HG02970 (cell line): Measurements from ENCODE around the gene CEND1.
A peak's percentile ranks its signal among the peaks of the same experiment; 100 is the strongest.
"Not testable (repeated sequence)": the region's sequence is repeated elsewhere in the genome, so short reads cannot be mapped to it uniquely, and the experiment has no call there.

Experiments
- ATAC-seq: cut with Tn5 transposase; IDR thresholded peaks from one replicate; pipeline ENCODE4 v1.9.1; 2021; ENCODE audit warnings: mild to moderate bottlenecking, moderate library complexity, moderate number of reproducible peaks; ENCODE audit not compliant: unreplicated experiment, low FRiP score

CEND1 gene

DNA sequence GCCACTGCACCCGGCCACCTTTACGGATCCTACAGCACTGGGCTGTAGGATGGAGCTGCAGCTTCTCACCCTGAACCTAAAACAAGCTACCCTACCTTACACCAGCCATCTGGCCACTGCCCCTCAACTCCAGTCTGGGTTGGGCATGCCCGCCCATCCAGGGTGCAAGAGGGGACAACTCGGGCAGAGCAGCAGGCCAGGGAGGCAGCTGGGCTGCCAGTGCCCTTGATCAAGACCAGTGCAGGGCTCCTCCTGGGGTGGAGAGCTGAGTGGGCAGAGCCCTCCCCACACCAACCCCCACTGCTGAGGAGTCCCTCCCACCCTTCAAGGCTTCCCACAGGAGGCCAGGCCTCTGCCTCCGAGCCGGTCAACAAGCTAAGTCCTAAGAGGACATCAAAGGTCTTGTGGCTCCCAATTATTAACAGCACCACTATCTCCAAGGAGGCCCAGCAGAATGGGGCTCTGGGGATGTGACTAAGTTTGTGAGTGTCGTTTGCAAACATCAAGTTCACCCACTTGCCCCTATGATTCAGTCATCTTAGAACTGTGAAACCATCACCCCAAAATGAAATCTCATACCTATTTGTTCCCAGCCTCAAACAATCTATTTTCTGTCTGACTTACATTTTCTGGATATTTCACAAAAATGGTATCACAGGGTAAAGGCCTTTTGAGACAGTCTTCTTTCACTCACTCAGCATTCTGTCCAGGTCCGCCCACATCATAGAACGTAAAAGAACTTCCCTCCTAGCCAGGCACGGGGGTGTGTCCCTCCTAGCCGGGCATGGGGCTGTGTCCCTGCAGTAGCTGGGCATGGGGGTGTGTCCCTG, 23.6 kb downstream of the CEND1 start:
- ATAC-seq: no peak

DNA sequence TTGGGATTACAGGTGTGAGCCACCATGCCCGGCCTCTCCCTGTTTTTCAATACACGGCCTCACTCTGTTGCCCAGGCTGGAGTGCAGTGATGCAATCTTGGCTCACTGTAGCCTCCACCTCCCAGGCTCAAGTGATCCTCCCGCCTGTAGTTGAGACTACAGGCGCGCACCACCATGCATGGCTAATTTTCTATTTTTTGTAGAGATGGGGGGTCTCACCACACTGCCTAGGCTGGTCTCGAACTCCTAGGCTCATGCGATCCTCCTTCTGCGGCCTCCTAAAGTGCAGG, 24.1 kb downstream of the CEND1 start:
- no peak for ATAC-seq

DNA sequence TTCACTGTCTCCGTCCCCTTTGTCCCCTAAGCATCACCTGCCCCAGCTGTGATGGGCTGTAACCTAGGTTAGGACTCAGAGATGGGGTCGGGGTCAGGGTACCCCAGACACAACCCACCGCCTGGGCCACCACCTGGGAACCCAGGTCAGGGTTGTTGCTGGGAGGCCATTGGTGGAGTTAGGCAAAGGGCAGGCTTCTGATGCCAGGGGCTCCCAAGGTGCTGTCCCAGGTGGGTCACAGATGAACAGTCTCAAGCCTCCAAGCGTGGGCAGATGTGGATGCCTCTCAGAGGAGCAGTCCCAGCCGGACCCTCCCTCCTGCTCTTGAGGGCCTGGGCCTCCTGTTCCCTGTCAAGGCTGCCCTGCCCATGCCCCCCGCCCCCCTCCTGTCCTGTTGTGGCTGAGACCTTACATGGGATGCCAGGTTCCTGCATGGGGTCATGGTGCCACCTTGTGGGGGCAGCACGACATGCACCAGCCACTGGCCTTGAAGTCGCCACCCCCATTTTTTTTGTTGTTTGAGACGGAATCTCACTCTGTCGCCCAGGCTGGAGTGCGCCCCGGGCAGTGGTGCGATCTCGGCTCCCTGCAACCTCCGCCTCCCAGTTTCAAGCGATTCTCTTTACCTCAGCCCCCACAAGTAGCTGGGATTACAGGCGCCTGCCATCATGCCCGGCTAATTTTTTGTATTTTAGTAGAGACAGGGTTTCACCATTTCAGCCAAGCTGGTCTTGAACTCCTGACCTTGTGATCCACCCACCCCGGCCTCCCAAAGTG, 24.7 kb downstream of the CEND1 start:
- no peak for ATAC-seq

DNA sequence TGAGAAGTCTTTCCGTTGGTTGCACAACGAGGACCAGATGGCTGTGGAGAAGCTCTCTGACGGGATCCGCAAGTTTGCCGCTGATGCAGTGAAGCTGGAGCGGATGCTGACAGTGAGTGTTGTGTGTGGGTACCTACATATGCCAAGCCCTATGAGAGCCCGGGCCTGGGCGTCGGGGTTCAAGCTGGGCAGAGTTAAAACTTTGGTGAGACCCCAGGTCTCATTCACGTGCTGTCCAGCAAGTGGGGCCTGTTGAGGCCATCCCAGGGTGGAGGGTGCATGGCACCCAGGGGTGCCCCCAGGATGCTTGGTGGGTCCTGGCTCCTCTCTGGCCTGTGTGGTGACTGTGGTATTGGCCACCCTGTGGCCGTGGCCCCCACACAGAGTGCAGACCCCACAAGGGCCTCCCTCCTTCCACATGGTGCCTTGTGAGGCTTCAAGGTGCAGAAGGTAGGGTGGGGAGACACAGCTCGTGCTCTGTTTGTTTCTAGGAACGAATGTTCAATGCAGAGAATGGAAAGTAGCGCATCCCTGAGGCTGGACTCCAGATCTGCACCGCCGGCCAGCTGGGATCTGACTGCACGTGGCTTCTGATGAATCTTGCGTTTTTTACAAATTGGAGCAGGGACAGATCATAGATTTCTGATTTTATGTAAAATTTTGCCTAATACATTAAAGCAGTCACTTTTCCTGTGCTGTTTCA, 25.4 kb downstream of the CEND1 start:
- ATAC-seq: no peak

DNA sequence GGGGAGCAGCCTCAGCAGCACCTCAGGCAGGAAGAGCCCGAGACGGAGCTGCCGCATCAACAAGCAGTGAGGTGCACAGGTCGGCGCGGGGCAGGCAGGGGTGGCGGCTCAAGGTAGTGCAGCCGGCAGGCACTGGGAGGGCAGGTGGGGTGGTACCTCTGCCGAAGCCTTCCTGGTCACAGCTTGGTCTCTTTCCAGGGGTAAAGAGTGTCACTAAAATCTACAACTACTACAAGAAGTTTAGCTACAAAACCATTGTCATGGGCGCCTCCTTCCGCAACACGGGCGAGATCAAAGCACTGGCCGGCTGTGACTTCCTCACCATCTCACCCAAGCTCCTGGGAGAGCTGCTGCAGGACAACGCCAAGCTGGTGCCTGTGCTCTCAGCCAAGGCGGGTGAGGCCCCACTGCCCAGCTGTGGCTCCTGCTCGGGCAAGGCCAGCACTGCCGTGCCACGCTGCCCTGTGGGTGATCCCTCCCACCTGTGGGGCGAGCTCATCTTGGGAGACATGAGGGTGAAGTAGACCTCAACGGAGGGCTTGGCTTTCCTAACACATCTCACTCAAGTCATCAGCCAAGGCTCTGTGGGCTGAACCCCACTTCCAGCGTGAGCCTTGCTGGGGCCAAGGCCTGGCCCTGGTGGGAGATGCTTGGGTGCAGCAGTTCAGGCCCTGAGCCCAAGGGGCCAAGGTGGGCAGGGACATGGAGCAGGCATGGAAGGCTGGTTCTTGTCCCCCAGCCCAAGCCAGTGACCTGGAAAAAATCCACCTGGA, 26.2 kb downstream of the CEND1 start:
- no peak for ATAC-seq

DNA sequence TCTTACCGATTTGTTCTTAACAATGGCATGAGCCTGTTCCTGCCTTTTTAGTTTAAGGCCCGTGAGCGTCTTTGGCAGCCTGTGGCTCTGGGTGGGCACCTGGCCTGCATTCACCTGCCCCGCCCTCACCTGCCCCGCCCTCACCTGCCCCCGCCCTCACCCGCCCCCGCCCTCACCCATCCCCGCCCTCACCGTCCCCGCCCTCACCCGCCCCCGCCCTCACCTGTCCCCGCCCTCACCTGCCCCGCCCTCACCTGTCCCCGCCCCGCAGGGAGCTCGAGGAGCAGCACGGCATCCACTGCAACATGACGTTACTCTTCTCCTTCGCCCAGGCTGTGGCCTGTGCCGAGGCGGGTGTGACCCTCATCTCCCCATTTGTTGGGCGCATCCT, 26.8 kb downstream of the CEND1 start:
- ATAC-seq: no peak

DNA sequence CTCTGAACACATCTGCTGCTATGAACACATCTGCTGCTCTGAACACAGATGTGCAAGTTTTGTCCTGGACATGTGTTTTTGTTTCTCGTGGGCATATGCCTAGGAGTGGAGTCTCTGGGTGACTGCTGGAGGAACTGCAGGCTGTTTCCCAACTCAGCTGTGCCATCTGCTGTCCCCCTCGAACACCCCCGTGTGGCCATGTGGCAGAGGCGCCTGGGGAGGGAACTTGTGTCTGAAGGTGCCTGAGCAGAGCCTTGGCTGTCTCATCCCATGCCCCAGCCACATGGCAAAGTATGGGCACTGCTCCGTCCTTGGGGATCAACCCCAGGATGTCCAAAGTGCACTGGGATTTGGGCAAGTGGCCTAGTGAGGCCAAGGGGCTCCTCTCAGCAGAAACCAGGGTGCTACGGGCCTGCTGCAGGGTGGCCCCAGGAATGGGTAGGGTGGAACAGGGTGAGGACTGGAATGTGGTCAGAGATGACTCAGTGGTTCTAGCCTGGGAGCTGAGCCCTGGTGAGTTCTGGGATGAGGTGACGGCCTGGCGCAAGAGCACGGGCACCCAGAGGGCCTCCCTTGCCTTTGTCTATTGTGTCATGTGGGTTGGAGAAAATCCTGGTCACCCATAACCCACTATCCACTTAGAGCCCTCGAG, 27.3 kb downstream of the CEND1 start:
- no peak for ATAC-seq

DNA sequence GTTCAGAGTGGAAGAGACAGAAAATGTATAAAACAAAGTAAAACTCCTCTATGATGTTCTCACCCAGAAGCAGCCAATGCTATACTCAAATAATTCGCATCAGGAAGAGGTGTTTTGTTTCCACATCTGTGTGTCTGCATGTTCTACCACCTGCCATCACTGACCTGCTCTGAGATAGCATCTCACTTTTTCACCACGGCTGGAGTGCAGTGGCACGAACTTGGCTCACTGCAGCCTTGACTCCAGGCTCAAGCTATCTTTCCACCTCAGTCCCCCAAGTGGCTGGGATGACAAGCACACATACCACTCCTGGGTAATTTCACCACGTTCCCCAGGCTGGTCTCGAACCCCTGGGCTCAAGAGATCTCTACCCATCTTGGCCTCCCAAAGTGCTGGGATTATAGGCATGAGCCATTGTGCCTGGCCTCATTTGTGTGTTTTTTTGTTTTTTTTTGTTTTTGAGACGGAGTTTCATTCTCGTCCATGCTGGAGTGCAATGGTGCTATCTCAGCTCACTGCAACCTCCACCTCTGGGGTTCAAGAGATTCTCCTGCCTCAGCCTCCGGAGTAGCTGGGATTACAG, 28.3 kb downstream of the CEND1 start:
- no peak for ATAC-seq

DNA sequence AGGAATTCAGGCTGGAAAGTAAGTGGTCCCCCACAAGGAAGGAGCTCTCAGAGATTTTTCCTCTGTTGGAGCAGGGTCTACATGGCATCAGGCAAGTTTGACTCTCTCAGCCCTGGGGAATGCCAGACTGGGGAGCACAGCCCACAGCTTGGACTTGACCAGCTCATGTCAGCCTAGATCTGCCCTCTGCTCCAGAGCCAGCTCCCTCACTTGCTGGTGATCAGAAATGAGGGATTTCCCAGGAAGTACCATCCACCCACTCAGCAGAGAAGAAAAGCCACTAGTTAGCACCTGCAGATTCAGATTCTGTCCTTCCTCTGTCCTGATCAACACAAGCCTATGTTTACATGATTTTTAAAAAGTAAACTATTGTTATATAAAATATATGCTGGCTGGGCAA, 29.7 kb downstream of the CEND1 start:
- ATAC-seq: no peak

DNA sequence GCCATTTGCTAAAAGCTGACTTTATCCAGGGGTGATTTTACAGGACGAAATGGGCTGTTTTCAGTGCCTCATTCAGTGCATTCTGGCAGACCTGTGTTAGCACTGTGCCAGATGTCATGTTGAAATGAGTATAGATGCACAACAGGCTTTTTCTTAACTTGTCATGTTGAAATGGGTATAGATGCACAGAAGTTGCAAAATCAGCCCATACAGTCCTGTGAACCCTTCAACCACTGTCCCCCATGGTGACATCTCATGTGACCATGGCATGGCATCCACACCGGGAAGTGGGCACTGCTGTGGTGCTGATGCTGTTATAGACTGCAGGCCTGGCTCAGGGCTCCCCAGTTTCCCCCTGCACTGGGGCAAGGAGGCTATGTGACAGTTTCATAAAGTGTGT, 40.2 kb downstream of the CEND1 start:
- no peak for ATAC-seq

DNA sequence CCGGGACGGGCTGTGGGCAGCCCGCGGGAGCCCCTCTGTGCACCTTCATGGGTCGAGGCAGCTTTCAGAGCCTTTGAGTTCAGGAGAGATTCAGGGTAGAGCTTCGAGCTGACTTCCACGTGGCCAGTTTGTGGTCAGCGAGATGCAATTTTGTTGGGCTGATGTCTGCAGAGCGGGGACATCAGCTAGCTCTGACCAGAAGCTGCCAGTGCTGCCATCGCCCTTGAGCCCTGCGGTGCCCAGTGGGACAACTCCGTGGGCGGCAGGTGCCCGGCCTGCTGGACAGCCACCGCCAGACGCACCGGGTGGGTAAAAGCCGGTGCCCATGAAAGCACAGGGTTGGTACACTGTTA, 41.9 kb downstream of the CEND1 start:
- ATAC-seq: no peak

DNA sequence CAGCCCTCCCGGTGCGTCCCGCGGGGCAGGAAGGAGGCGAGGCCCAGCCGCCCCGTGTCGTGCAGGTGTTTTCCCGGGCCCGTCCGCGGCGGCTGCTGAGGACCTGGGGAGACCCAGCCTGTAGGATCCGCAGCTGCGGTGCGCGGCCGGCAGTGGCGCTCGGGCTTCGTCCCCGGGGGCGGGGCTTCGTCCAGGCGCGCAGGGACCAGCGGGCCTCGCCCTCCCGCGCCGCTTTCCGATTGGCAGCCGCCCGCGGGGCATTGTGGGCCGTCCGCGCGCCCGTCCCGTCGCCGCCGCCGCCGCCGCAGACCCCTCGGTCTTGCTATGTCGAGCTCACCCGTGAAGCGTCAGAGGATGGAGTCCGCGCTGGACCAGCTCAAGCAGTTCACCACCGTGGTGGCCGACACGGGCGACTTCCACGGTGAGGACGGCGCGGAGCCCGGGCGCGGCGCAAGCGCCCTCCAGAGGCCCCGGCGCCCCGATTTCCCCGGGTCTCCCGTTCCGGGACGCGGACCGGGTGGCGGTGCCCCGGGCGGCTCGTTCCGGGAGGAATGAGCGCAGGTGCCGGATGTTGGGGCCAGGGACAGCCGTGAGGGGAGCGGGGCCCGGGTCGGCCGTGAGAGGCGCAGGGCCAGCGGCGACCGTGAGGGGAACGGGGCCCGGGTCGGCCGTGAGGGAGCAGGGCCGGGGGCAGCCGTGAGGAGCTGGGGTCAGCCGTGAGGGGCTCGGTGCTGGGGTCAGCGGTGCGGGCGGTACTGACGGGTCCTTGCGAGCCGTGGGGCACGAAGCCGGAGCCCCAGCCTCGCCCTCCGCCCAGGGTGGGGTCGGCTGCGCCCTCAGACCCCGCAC, 42.5 kb downstream of the CEND1 start, which contains the start of gene TALDO1:
Gene TALDO1, plus strand, starts transcription at position 307 of the 849 bp plus-strand sequence. Its CDS starts 18 bp downstream, at position 325.
- ATAC-seq: peak; percentile 81

DNA sequence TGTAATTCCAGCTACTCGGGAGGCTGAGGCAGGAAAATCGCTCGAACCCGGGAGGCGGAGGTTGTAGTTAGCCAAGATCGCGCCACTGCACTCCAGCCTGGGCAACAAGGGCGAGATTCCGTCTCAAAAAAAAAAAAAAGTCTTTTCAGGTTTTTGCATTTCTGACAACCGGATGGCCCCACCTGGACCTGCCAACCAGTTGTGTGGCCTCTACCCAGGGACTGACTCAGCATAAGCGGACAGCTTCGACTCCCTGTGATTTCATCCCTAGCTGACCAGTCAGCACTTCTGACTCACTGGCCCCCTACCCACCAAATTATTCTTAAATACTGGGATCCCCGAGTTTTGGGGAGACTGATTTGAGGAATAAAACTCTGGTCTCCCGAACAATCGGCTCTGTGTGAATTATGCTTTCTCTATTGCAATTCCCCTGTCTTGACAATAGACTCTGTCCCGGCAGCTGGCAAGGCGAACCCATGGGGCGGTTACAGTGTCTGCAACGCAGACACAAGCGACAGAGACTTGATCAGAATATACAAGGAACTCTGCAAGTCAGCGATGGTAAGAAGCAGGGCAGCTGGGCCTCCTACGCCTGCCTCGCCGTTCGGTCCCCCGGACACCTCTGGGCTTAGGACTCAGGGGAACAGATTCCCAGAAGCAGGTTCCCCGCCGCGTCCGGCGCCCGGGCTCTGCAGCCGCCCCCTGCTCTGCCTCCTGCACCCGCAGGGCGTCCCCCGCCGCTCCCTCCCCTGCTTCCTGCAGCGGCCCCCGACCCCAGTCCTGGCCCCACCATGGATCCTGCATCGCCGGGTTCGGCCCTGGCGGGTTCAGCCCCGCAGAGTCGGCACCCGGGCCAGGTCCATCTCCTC, 43.4 kb downstream of the CEND1 start:
- no peak for ATAC-seq

DNA sequence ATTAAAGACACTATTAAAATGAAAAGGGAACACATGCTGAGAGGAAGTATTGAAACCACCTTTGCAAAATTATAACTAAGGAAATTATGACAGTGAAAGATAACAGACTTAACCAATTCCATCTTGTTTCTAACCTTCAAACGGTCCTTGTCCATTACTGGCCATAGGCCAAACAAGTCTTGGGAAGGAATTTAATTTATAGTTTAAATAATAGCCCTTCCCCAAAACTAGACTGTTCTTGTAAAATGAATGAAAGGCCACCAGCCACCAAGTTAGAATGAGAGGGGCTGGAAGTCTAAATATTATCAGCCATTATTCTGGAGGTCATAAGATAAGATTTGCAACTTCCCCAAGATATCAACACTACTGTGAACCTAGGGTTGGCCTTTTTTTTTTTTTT, 44.5 kb downstream of the CEND1 start:
- no peak for ATAC-seq

DNA sequence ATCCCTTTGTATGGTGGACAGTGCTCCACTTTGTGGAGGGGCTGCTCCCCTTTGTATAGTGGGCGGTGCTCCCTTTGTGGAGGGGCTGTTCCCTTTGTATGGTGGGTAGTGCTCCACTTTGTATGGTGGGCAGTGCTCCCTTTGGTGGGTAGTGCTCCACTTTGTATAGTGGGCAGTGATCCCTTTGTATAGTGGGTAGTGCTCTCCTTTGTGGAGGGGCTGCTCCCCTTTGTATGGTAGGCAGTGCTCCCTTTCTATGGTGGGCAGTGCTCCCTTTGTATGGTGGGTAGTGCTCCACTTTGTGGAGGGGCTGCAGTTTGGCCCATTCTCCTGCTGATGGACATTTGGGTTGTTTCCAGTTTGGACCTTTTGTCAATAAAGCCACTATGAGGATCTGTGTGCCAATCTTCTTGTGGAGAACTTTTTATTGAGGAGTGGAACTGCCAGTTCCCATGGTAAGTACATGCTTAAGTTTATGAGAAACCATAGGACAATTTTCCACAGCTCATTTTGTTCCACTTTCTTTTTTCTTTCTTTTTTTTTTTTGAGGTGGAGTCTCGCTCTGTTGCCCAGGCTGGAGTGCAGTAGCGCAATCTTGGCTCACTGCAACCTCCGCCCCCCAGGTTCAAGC, 47.2 kb downstream of the CEND1 start:
- ATAC-seq: no peak

DNA sequence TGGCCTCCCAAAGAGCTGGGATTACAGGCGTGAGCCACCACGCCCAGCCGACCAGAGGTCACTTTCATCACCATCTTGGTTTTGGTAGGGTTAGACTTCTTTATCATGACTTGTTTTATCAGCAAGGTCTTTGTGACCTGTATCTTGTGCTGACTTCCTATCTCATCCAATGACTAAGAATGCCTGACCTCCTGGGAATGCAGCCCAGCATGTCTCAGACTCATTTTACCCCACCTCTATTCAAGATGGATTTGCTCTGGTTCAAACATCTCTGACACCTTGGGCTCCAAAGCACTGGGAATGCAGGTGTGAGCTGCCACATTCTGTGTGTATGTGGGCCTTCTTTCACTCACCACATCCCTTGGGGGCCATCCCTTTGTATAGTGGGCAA, 47.7 kb downstream of the CEND1 start:
- ATAC-seq: no peak

DNA sequence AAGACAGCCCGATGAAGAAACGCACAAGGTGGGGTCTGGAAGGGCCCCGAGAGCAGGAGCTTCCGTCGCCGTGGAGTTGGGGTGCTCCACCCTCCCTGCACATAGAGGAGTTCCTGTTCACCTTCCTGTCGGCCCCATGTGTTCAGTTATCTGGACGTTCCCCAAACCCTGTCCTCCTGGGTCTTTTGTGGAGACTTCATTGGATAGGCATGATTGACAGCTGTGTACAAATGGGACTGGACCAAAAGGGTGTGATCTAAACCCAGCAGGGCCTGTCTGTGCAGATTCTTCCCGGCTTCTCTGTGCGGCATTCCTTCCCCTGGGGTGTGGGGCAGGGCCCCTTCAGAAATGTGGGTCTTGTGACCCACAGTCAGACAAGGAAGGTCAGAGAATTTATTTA, 52.0 kb downstream of the CEND1 start:
- not testable (repeated sequence) for ATAC-seq

DNA sequence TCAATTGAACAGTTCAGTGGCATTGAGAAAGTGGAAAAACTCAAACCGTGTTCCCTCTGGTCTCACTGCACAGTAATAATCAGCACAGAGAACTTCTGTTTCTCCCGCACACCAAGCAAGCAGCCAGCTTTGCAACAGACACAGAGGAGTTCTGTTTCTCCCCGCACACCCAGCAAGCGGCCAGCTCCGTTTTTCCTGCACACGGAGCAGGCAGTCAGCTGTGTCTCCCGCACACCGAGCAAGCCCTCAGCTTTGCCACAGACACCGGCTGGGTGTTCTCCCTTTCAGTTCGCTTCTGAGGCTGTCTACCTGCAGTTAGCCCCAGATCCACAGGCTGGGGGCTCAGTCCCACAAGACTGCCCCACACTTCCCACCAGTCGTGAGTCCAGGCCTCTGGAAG, 52.5 kb downstream of the CEND1 start:
- ATAC-seq: no peak
